ENCODE data around the gene BRIP1.

GRCh38 chr17:61714300-61714699 lies 149.0 kb downstream of the BRIP1 start:
- TF ChIP-seq POLR2A (IDR thresholded peaks at IDR 0.05; ENCODE audit: low read depth, low read length), result no peak
- TF ChIP-seq POLR2AphosphoS5 (IDR thresholded peaks at IDR 0.05; ENCODE audit: low read depth, low read length), result no peak
